K562 (cell line): ENCODE measurements around the gene UNC50. TPM values are rescaled to one million over a fixed set of nuclear protein-coding genes. Genes with fewer than 3 reads are reported as not detected.

Experiments used
- ATF1 ChIP-seq, 2 experiments: fragments of 450-650 bp in 1 of 2; IDR thresholded peaks; 2 replicates each; pipeline ENCODE4 v1.6.1; 2016; ENCODE audit warnings: missing compliant biosample characterization in 1 of 2, missing genetic modification characterization in 1 of 2
- CEBPG ChIP-seq, 3 experiments: fragments of 200-800 bp in 1 of 3; sonication (Bioruptor generic) in 1 of 3; sonication (generic) in 1 of 3; formaldehyde crosslinking in 1 of 3; IDR thresholded peaks in 2 of 3; conservative IDR thresholded peaks in 1 of 3; 2 replicates each; pipeline versions ENCODE4 v1.6.1 to v1.8.0; 2016 to 2022; ENCODE audit warnings: missing compliant biosample characterization in 2 of 3, missing genetic modification characterization in 2 of 3, mild to moderate bottlenecking in 1 of 3, missing genetic modification reagents in 1 of 3
- FOXM1 ChIP-seq, 2 experiments: fragments of 450-650 bp in 1 of 2; sonication (generic) in 1 of 2; formaldehyde crosslinking in 1 of 2; IDR thresholded peaks; 2 replicates each; pipeline versions ENCODE4 v1.6.1 to v1.9.0; 2017 to 2022; ENCODE audit warnings: low read depth in 2 of 2, mild to moderate bottlenecking in 2 of 2, missing genetic modification reagents in 1 of 2, moderate library complexity in 1 of 2
- MEIS2 ChIP-seq: fragments of 450-650 bp; IDR thresholded peaks from 2 replicates; pipeline ENCODE4 v1.6.1; 2014; ENCODE audit warnings: mild to moderate bottlenecking; ENCODE audit not compliant: partially characterized antibody
- MLX ChIP-seq, 2 experiments: fragments of 450-650 bp in 1 of 2; sonication (generic) in 1 of 2; formaldehyde crosslinking; conservative IDR thresholded peaks; 2 replicates each; pipeline versions ENCODE4 v1.4.0 to v1.8.1; 2020 to 2022; ENCODE audit warnings: mild to moderate bottlenecking in 1 of 2, missing genetic modification reagents in 1 of 2
- POLR2AphosphoS5 ChIP-seq: IDR thresholded peaks from 2 replicates; pipeline ENCODE4 v1.6.1; 2011; ENCODE audit warnings: mild to moderate bottlenecking, low read depth, low read length, moderate library complexity; ENCODE audit not compliant: control insufficient read depth, insufficient read depth
- RERE ChIP-seq: sonication (generic); formaldehyde crosslinking; IDR thresholded peaks from 2 replicates; pipeline ENCODE4 v1.8.0; 2023; ENCODE audit warnings: missing genetic modification reagents, mild to moderate bottlenecking, borderline replicate concordance
- ZKSCAN8 ChIP-seq: fragments of 200-800 bp; sonication (Bioruptor generic); IDR thresholded peaks from 2 replicates; pipeline ENCODE4 v1.6.1; 2016; ENCODE audit warnings: missing genetic modification characterization, missing compliant biosample characterization
- ZNF561 ChIP-seq: fragments of 450-650 bp; formaldehyde crosslinking; conservative IDR thresholded peaks from 2 replicates; pipeline ENCODE4 v1.4.0; 2020; ENCODE audit warnings: mild to moderate bottlenecking, moderate library complexity
- ZNF609 ChIP-seq: sonication (generic); formaldehyde crosslinking; IDR thresholded peaks from 2 replicates; pipeline ENCODE4 v1.8.1; 2023; ENCODE audit warnings: missing genetic modification reagents, mild to moderate bottlenecking, borderline replicate concordance
- ZNF76 ChIP-seq: fragments of 250-450 bp; sonication (Bioruptor Pico); IDR thresholded peaks from 2 replicates; pipeline ENCODE4 v1.4.0; 2020; ENCODE audit warnings: mild to moderate bottlenecking, moderate library complexity, borderline replicate concordance
- polyA plus RNA-seq, 8 experiments: library from polyadenylated mRNA; depleted of rRNA in 4 of 8; stranded (reverse) in 5 of 8; unstranded in 3 of 8; fragments of >200 nt; fragmentation: Nextera tagmentation in 2 of 8; fragmentation: Illumina TruSeq in 1 of 8; extraction: Ambion mirVana in 2 of 8; extraction: Trizol in 1 of 8; gene quantifications; 2 replicates each; pipeline versions ENCODE4 v1.2.1 to v1.2.3, GENCODE V29; 2011 to 2014; ENCODE audit warnings: inconsistent platforms in 1 of 8, missing spikeins in 1 of 8
- total RNA-seq, 7 experiments: library from RNA; depleted of rRNA in 6 of 7; stranded (reverse); fragments of >200 nt in 6 of 7; fragmentation: Illumina TruSeq in 2 of 7; extraction: Trizol in 2 of 7; gene quantifications; 2 replicates each; pipeline versions ENCODE4 v1.2.1 to v1.2.3, GENCODE V29; 2011 to 2021; ENCODE audit warnings: low replicate concordance in 1 of 7

UNC50 gene
- total and polyA plus RNA-seq, 9 of the 15 experiments (the other 6 are each of a cell fraction or from before 2014, with no cell fraction given) = 30.0 to 52.9 (median 35.9) TPM

GRCh38 chr2:98608116-98608961, at the start of gene UNC50, which contains the start of gene COA5 (continued):
- TF ChIP-seq ZNF609 (CRISPR knock-in tag) (no peak), MEIS2 (no peak), FOXM1 (IDR thresholded peaks at IDR 0.05; ENCODE audit: low read depth) (no peak), FOXM1 (CRISPR knock-in tag; IDR thresholded peaks at IDR 0.05; ENCODE audit: low read depth) (peak; percentile 70), ATF1 (CRISPR knock-in tag; IDR thresholded peaks at IDR 0.05) (peak; percentile 44), ATF1 (tag; IDR thresholded peaks at IDR 0.05) (peak; percentile 96), ZKSCAN8 (CRISPR knock-in tag) (no peak), POLR2AphosphoS5 (peak; percentile 94), ZNF76 (CRISPR knock-in tag) (no peak), RERE (CRISPR knock-in tag) (no peak), CEBPG (CRISPR knock-in tag; IDR thresholded peaks at IDR 0.05) (no peak), CEBPG (tag; conservative IDR thresholded peaks at IDR 0.05 in 1 of 2, IDR thresholded peaks at IDR 0.05 in 1 of 2) (no peak), MLX (CRISPR knock-in tag; conservative IDR thresholded peaks at IDR 0.05) (no peak), ZNF561 (no peak)
